NCI-H146 treated with DMSO at 0.1 percent for 48 hours (cell line): ENCODE results near the gene NCDN.

Experiments
- DNase-seq: peaks from one replicate; lab custom pipeline; 2025; ENCODE audit not compliant: unreplicated experiment; lab: John Stamatoyannopoulos, UW

NCDN gene

DNA sequence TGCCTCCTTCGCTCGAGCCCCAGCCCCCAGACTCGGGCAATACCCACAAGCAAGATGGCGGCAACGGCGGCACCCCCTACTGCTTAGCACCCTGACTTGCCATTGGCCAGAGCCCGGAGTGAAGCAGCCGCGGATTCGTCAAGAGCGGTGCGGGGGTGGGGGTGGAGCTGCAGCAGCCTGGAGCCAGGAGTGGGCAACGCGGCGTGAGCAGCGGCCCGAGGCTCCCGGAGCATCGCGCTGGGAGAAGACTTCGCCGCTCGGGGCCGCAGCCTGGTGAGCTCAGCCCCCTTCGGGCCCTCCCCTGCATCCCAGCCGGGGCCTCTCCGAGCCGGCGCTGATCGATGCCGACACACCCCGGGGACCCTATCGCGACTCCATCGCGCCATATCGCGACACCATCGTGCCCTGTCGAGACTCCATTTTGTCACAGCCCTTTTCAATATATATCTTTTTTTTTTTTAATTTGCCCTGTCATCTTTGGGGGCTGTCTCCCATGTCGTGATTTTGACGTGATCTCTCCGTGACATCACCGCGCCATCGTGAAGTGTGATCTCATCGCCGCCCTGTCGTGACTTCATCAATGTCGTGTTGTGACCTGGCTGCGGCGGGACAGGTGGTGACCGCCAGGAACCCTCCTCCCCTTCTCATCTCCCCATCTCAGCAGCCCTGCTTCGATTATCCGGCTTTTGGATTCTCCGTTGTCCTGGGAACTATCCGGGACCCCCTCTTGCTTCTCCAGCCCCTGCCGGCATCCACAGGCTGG is at the start of gene NCDN:
Gene NCDN, plus strand, starts transcription at position 189 of the 763 bp plus-strand sequence. Its CDS starts 392 bp downstream, at position 581.
- DNase-seq, result peak; percentile 81

- DNase-seq, result no peak
These were observed 49.7 kb upstream of the NCDN start for GRCh38 chr1:35507947-35508346.

- DNase-seq, result no peak
These were observed 48.0 kb upstream of the NCDN start for GRCh38 chr1:35509558-35509957.

- DNase-seq, result no peak
These were observed 46.3 kb upstream of the NCDN start for GRCh38 chr1:35511305-35511704.

DNA sequence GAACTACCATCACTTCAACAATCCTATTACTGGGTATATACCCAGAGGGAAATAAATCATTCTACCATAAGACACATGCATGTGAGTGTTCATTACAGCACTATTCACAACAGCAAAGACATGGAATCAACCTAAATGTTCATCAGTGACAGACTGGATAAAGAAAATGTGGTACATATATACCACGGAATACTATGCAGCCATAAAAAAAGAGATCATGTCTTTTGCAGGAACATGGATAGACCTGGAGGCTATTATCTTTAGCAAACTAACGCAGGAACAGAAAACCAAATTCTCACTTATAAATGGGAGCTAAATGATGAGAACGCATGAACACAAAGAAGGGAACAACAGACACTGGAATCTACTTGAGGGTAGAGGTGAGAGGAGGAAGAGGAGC is 39.4 kb upstream of the NCDN start:
- DNase-seq, result no peak

- DNase-seq, result no peak
These were observed 38.2 kb upstream of the NCDN start for GRCh38 chr1:35519432-35519831.

GRCh38 chr1:35524106-35524505 is 33.5 kb upstream of the NCDN start:
- DNase-seq, result no peak

DNA sequence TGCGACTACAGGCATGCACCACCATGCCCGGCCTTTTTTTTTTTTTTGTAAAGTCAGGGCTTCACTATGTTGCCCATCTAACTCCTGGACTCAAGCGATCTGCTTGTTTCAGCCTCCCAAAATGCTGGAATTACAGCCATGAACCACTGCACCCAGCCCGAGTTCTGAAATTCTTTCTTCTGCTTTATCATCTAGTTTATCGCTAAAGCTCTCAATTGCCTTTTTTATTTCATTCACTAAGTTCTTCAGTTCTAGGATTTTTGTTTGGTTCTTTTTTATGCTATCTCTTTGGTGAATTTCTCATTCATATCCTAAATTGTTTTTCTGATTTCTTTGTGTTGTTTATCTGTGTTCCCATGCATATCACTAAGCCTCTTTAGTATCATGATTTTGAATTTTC is 27.4 kb upstream of the NCDN start:
- DNase-seq, result no peak

- DNase-seq, result no peak
These were observed 26.7 kb upstream of the NCDN start for GRCh38 chr1:35530946-35531345.

DNA sequence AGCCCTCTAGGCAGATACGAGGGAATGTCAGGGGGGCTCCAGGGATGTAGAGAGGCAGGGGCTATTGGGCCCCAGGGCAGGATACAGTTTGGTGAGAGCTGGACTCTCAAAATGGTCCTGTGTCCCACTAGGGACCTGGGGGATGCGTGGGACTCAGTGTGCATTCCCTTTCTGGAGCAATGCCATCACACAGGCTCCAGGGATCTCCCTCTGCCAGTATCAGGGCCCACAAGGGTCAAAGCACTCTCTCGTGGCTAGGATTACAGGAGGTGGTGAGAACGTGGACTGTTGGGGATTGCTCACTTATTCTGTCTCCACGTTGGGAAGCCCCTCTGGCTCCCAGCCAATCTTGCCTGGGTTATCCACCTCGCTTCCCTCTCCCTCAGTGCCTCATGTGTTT is 26.2 kb upstream of the NCDN start:
- DNase-seq, result no peak

GRCh38 chr1:35532497-35533223 is 24.9 kb upstream of the NCDN start:
- DNase-seq, result no peak

GRCh38 chr1:35533586-35533985 is 24.0 kb upstream of the NCDN start:
- DNase-seq, result no peak

GRCh38 chr1:35535243-35535642 is 22.4 kb upstream of the NCDN start:
- DNase-seq, result no peak

DNA sequence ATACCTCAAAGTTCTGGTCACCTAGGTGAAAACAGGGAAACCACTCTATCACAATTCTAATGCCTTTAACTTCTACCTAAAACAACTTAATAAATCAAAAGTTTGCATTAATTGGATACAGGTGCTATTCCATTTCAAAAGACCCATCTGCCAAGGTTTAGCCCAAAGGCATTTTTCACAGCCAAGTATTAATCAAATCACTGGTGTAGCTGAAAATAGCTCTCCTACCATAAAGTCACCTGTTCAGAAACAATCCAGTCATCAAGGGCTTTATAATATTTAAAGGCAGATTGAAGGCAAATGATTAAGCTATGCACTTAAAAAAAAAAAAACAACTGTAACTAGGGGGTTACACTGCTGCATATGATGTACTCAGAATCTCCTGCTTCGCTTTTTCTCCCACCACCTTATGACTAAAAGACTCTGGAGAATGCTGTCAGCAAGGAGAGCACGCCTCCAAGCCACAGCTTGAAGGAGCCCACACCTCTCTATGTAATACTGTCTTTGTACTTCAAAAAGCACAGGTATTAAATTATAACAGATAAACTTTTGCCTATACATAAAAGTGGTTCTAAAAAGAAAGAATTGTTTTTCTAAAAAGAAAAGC is 20.9 kb upstream of the NCDN start:
- no peak for DNase-seq

GRCh38 chr1:35537806-35538205 is 19.8 kb upstream of the NCDN start:
- no peak for DNase-seq

DNA sequence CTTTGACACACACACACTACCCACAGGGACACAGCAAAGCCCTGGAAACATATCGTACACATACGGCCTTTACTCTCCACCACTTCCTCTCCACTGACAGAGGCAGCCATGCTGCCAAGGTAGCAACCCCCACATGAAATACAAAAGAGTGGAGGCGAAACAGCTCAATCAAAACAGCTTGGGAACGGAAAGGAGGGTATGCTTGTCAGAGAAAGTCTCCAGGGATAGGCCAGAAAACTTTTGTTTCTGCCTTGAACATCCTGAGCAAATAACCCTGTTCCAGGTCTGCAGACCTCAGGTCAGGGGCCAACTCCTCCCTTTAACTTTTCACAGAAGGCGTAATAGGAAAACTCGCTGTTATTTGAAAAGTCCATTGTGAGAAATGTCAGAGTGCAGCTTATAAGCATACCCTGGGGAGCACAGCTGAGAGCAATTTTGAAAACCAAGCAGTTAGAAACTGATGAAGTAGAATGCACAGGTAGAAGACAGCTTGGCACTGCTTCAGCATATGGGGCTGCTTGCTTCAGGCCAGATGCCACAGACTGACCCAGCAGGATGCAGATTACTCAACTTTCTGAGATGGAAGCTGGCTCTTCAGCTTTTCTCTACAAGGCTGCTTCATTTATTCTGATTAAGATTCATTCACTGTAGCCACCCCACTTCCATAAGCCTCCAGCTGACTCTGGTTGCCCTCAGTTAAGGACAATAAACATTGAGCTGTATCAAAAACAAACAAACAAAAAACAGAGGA is 18.4 kb upstream of the NCDN start:
- no peak for DNase-seq

- DNase-seq, result no peak
These were observed 17.8 kb upstream of the NCDN start for GRCh38 chr1:35539824-35540261.

- no peak for DNase-seq
These were observed 12.6 kb upstream of the NCDN start for GRCh38 chr1:35544976-35545375.

DNA sequence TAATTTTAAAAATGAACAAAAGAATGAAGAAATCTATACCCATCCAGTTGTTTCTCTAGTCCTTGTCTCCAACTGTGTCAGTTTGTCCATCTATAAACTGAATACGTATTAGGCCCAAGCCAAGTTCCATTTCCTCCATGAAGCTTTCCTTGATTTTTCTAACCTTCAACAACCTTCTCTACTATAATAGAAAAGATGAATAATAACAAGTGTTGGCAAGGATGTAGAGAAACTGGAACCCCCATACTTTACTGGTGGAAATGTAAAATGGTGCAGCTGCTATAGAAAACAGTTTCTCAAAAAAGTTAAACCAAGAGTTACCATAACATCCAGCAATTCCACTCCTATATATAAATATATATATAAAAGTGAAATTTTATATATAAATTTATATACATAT is 11.0 kb upstream of the NCDN start:
- no peak for DNase-seq

DNA sequence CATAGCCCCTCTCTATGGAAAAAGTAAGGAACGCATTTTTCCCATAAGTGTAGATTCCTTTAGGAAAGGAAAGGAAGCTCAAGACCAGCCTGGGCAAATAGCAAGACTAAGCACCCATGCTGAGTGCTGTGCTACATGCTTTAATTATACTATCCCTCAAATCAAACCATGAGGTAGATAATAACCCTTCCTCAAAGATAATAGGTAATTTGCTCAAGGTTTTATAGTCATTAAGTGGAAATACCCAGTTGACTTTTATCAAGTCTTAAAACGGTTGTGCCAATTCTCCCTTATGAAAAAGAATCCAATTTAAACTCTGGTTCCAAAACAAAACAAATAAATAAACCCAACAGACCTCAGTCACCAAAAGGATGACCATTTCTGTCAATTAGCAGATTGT is 3.7 kb upstream of the NCDN start:
- no peak for DNase-seq
